IgD-negative memory B cell (primary cell): Measurements from ENCODE around the gene MORN3. TPM values are rescaled to one million over a fixed set of nuclear protein-coding genes. Genes with fewer than 3 reads are reported as not detected.
A peak's percentile ranks its signal among the peaks of the same experiment; 100 is the strongest.
"Not testable (repeated sequence)": the region's sequence is repeated elsewhere in the genome, so short reads cannot be mapped to it uniquely, and the experiment has no call there.

ENCODE experiments used
- H3K27ac Mint-ChIP-seq, 3 donors: one replicate each; pipeline ENCODE4 v1.8.0; 2020 to 2022; ENCODE audit warnings: mild to moderate bottlenecking in 3 of 3, mixed read lengths in 3 of 3, moderate library complexity in 1 of 3
- H3K27me3 Mint-ChIP-seq: one replicate; pipeline ENCODE4 v1.8.0; 2021; ENCODE audit warnings: mixed read lengths
- H3K36me3 Mint-ChIP-seq: one replicate; pipeline ENCODE4 v1.8.0; 2020; ENCODE audit warnings: mild to moderate bottlenecking, mixed read lengths
- H3K4me1 Mint-ChIP-seq, 3 donors: one replicate each; pipeline ENCODE4 v1.8.0; 2020 to 2022; ENCODE audit warnings: mixed read lengths in 3 of 3, mild to moderate bottlenecking in 1 of 3
- H3K4me3 Mint-ChIP-seq, 4 donors: one replicate each; pipeline ENCODE4 v1.8.0; 2020 to 2022; ENCODE audit warnings: mild to moderate bottlenecking in 4 of 4, mixed read lengths in 4 of 4, moderate library complexity in 3 of 4
- H3K9me3 Mint-ChIP-seq, 3 donors: one replicate each; pipeline ENCODE4 v1.8.0; 2020 to 2021; ENCODE audit warnings: mixed read lengths in 3 of 3, mild to moderate bottlenecking in 1 of 3
- polyA plus RNA-seq: library from polyadenylated mRNA; unstranded; fragments of 300-500 nt; fragmentation: Illumina TruSeq; gene quantifications from one replicate; pipeline ENCODE4 v1.2.3, GENCODE V29; 2021

MORN3 gene
- polyA plus RNA-seq, 1 donor from 2014 or later, result 0.24 TPM

GRCh38 chr12:121705514-121705913 lies 36.1 kb upstream of the MORN3 start:
- peaks cover 4 to 10% (median 7%) of the 10 kb centered on the region in 3 donors for H3K4me1 Mint-ChIP-seq
- peaks cover 3% of the 10 kb centered on the region for H3K27me3 Mint-ChIP-seq
- H3K4me3 Mint-ChIP-seq, result peak overlapping the region in 1 of 4 donors; percentile 6
- H3K36me3 Mint-ChIP-seq, result no peaks in the 10 kb centered on the region
- H3K27ac Mint-ChIP-seq, result peak overlapping the region in 1 of 3 donors; percentile 63
- peaks cover 0 to 5% (median 0%) of the 10 kb centered on the region in 3 donors for H3K9me3 Mint-ChIP-seq

- Mint-ChIP-seq H3K4me3 (no peak overlapping the region), H3K4me1 (no peaks in the 10 kb centered on the region), H3K27ac (no peak overlapping the region), H3K27me3 (no peaks in the 10 kb centered on the region), H3K36me3 (no peaks in the 10 kb centered on the region), H3K9me3 (peaks cover 0 to 5% (median 0%) of the 10 kb centered on the region in 3 donors)
Measured at GRCh38 chr12:121702944-121703343, 33.5 kb upstream of the MORN3 start.

- no peaks in the 10 kb centered on the region for H3K36me3 Mint-ChIP-seq
- H3K9me3 Mint-ChIP-seq, result peaks cover 0 to 5% (median 0%) of the 10 kb centered on the region in 3 donors
- H3K27ac Mint-ChIP-seq, result no peak overlapping the region
- H3K4me3 Mint-ChIP-seq, result no peak overlapping the region
- H3K4me1 Mint-ChIP-seq, result peaks cover 0 to 4% (median 2%) of the 10 kb centered on the region in 3 donors
- no peaks in the 10 kb centered on the region for H3K27me3 Mint-ChIP-seq
Measured at GRCh38 chr12:121701667-121702277, 32.3 kb upstream of the MORN3 start.

- H3K9me3 Mint-ChIP-seq, H3K27me3 Mint-ChIP-seq, H3K27ac Mint-ChIP-seq, H3K4me3 Mint-ChIP-seq, H3K4me1 Mint-ChIP-seq, H3K36me3 Mint-ChIP-seq: not testable (repeated sequence)
Measured at GRCh38 chr12:121697861-121698260, 28.4 kb upstream of the MORN3 start.

- peak overlapping the region in 2 of 4 donors; percentile 2 to 52 for H3K4me3 Mint-ChIP-seq
Measured at GRCh38 chr12:121697093-121697698, 27.7 kb upstream of the MORN3 start.

GRCh38 chr12:121693155-121693687 lies 23.8 kb upstream of the MORN3 start:
- Mint-ChIP-seq H3K27ac (no peak overlapping the region), H3K27me3 (no peaks in the 10 kb centered on the region), H3K9me3 (no peaks in the 10 kb centered on the region), H3K4me3 (no peak overlapping the region), H3K4me1 (peaks cover 0 to 4% (median 2%) of the 10 kb centered on the region in 3 donors), H3K36me3 (no peaks in the 10 kb centered on the region)

More at GRCh38 chr12:121697093-121697698, 27.7 kb upstream of the MORN3 start:
- Mint-ChIP-seq H3K36me3 (no peaks in the 10 kb centered on the region), H3K27me3 (no peaks in the 10 kb centered on the region), H3K4me1 (peaks cover 0 to 4% (median 2%) of the 10 kb centered on the region in 3 donors), H3K27ac (no peak overlapping the region), H3K9me3 (no peaks in the 10 kb centered on the region)

- H3K4me1 Mint-ChIP-seq, H3K36me3 Mint-ChIP-seq, H3K27me3 Mint-ChIP-seq, H3K9me3 Mint-ChIP-seq, H3K4me3 Mint-ChIP-seq, H3K27ac Mint-ChIP-seq: not testable (repeated sequence)
Measured at GRCh38 chr12:121692744-121693143, 23.3 kb upstream of the MORN3 start.

- Mint-ChIP-seq H3K36me3 (no peaks in the 10 kb centered on the region), H3K9me3 (no peaks in the 10 kb centered on the region), H3K4me3 (no peak overlapping the region), H3K4me1 (peaks cover 4% of the 10 kb centered on the region in 3 donors), H3K27me3 (no peaks in the 10 kb centered on the region), H3K27ac (peak overlapping the region in 2 of 3 donors; percentile 14 to 59)
Measured at GRCh38 chr12:121689430-121689829, 20.0 kb upstream of the MORN3 start.

GRCh38 chr12:121688966-121689365 lies 19.5 kb upstream of the MORN3 start:
- H3K9me3 Mint-ChIP-seq, result no peaks in the 10 kb centered on the region
- H3K4me3 Mint-ChIP-seq, result peak overlapping the region in 1 of 4 donors; percentile 38
- peaks cover 4% of the 10 kb centered on the region in 3 donors for H3K4me1 Mint-ChIP-seq
- peak overlapping the region in 1 of 3 donors; percentile 14 for H3K27ac Mint-ChIP-seq
- H3K36me3 Mint-ChIP-seq, result no peaks in the 10 kb centered on the region
- H3K27me3 Mint-ChIP-seq, result no peaks in the 10 kb centered on the region

- H3K4me1 Mint-ChIP-seq, H3K36me3 Mint-ChIP-seq, H3K9me3 Mint-ChIP-seq, H3K27ac Mint-ChIP-seq, H3K27me3 Mint-ChIP-seq, H3K4me3 Mint-ChIP-seq: not testable (repeated sequence)
Measured at GRCh38 chr12:121679661-121680197, 10.3 kb upstream of the MORN3 start.

GRCh38 chr12:121678716-121679300 lies 9.4 kb upstream of the MORN3 start:
- peak overlapping the region in 2 of 3 donors; percentile 48 to 81 for H3K27ac Mint-ChIP-seq
- no peaks in the 10 kb centered on the region for H3K9me3 Mint-ChIP-seq
- H3K36me3 Mint-ChIP-seq, result peaks cover 1% of the 10 kb centered on the region
- no peaks in the 10 kb centered on the region for H3K27me3 Mint-ChIP-seq
- H3K4me3 Mint-ChIP-seq, result peak overlapping the region in 1 of 4 donors; percentile 43
- H3K4me1 Mint-ChIP-seq, result peaks cover 3 to 5% (median 4%) of the 10 kb centered on the region in 3 donors

- Mint-ChIP-seq H3K27me3 (no peaks in the 10 kb centered on the region), H3K4me1 (peaks cover 5 to 10% (median 7%) of the 10 kb centered on the region in 3 donors), H3K27ac (peak overlapping the region in 1 of 3 donors; percentile 48)
Measured at GRCh38 chr12:121678305-121678704, 8.9 kb upstream of the MORN3 start.

GRCh38 chr12:121676190-121676589 lies 6.7 kb upstream of the MORN3 start:
- Mint-ChIP-seq H3K27me3 (peaks cover 1% of the 10 kb centered on the region), H3K4me3 (peak overlapping the region in 1 of 4 donors; percentile 55), H3K4me1 (peaks cover 13 to 17% (median 15%) of the 10 kb centered on the region in 3 donors), H3K27ac (peak overlapping the region in 1 of 3 donors; percentile 77), H3K36me3 (peaks cover 1% of the 10 kb centered on the region), H3K9me3 (no peaks in the 10 kb centered on the region)

More at GRCh38 chr12:121678305-121678704, 8.9 kb upstream of the MORN3 start:
- H3K9me3 Mint-ChIP-seq, result no peaks in the 10 kb centered on the region
- H3K4me3 Mint-ChIP-seq, result peak overlapping the region in 1 of 4 donors; percentile 43
- H3K36me3 Mint-ChIP-seq, result peaks cover 1% of the 10 kb centered on the region

GRCh38 chr12:121673013-121673511 lies 3.6 kb upstream of the MORN3 start:
- peak overlapping the region; percentile 99 to 100 (median 100) for H3K27ac Mint-ChIP-seq
- H3K36me3 Mint-ChIP-seq, result peaks cover 1% of the 10 kb centered on the region
- peaks cover 15 to 20% (median 18%) of the 10 kb centered on the region in 3 donors for H3K4me1 Mint-ChIP-seq
- H3K27me3 Mint-ChIP-seq, result peaks cover 1% of the 10 kb centered on the region
- H3K9me3 Mint-ChIP-seq, result no peaks in the 10 kb centered on the region
- peak overlapping the region; percentile 87 to 97 (median 94) for H3K4me3 Mint-ChIP-seq
